Endothelial cell of umbilical vein (primary cell): Measurements from ENCODE around the gene SH3BP5L. TPM values are rescaled to one million over a fixed set of nuclear protein-coding genes. Genes with fewer than 3 reads are reported as not detected.

Source experiments
- BruUV-seq: library from RNA; stranded (reverse); fragments of 400-500 nt; replicated peaks from 2 replicates; lab custom pipeline; 2021; lab: Mats Ljungman, UMichigan
- CTCF ChIA-PET: fragments of 300-600, 350-600 bp; sonication (Branson Sonifier 250); formaldehyde crosslinking; loops from one replicate; lab custom pipeline; 2021; ENCODE audit warnings: antibody characterized with exemption, inconsistent platforms; lab: Charles Lee
- POLR2A ChIA-PET: fragments of 300-600, 350-600 bp; sonication (Branson Sonifier 250); formaldehyde crosslinking; loops from one replicate; lab custom pipeline; 2021; ENCODE audit warnings: antibody characterized with exemption, inconsistent platforms; lab: Charles Lee
- DNase-seq: peaks from one replicate; pipeline ENCODE4 v3.0.0-alpha.2; 2011; ENCODE audit warnings: low read depth, low spot score
- FAIRE-seq: peaks from 2 replicates; lab custom pipeline; 2011; peaks lifted over from hg19 to GRCh38; lab: Jason Lieb, UNC
- H2AFZ ChIP-seq: 2 replicates; pipeline ENCODE4 v1.6.0; 2012; ENCODE audit warnings: low read depth, low read length, control low read depth, inconsistent platforms
- H3K27ac ChIP-seq: 2 replicates; pipeline ENCODE4 v1.5.1; 2011; ENCODE audit warnings: low read depth, mild to moderate bottlenecking, control low read depth, low read length, moderate library complexity; ENCODE audit not compliant: insufficient read depth
- H3K27me3 ChIP-seq, 2 experiments: 2 replicates each; pipeline versions ENCODE4 v1.6.0 to v1.6.1; 2011; ENCODE audit warnings: low read length in 2 of 2, mixed read lengths in 1 of 2; ENCODE audit not compliant: control insufficient read depth in 2 of 2, insufficient read depth in 2 of 2
- H3K36me3 ChIP-seq, 2 experiments: 2 replicates in 1 of 2; 3 replicates in 1 of 2; pipeline ENCODE4 v1.5.1; 2011; ENCODE audit warnings: low read length in 2 of 2, mild to moderate bottlenecking in 1 of 2, moderate library complexity in 1 of 2; ENCODE audit not compliant: control insufficient read depth in 2 of 2, insufficient read depth in 2 of 2; ENCODE audit errors: extremely low read depth in 1 of 2
- H3K4me1 ChIP-seq: 3 replicates; pipeline ENCODE4 v1.5.1; 2011; ENCODE audit warnings: mild to moderate bottlenecking, low read length; ENCODE audit not compliant: control insufficient read depth, insufficient read depth; ENCODE audit errors: extremely low read depth
- H3K4me2 ChIP-seq: 2 replicates; pipeline ENCODE4 v1.6.1; 2011; ENCODE audit warnings: low read length, control low read depth, mixed read lengths; ENCODE audit not compliant: insufficient read depth
- H3K4me3 ChIP-seq, 3 experiments: fragments of 200-600 bp in 1 of 3; sonication (generic), shearing (Covaris generic) in 1 of 3; replicated peaks in 1 of 3; 2 replicates each; pipeline ENCODE4 v1.5.1; 2011 to 2016; ENCODE audit warnings: control low read depth in 3 of 3, low read length in 3 of 3, mild to moderate bottlenecking in 2 of 3, inconsistent platforms in 1 of 3, low read depth in 1 of 3, moderate library complexity in 1 of 3; ENCODE audit not compliant: insufficient read depth in 1 of 3
- H3K79me2 ChIP-seq: 2 replicates; pipeline ENCODE4 v1.6.0; 2012; ENCODE audit warnings: low read length, inconsistent platforms; ENCODE audit not compliant: control insufficient read depth, insufficient read depth
- H3K9ac ChIP-seq: replicated peaks from 2 replicates; pipeline ENCODE3; 2011; ENCODE audit warnings: low read length, control low read depth; ENCODE audit not compliant: insufficient read depth; ENCODE audit errors: extremely low read depth
- H3K9me1 ChIP-seq: replicated peaks from 3 replicates; pipeline ENCODE4 v1.6.0; 2011; ENCODE audit warnings: mild to moderate bottlenecking, low read length; ENCODE audit not compliant: control insufficient read depth, insufficient read depth; ENCODE audit errors: extremely low read depth
- H3K9me3 ChIP-seq: replicated peaks from 2 replicates; pipeline ENCODE4 v1.5.1; 2012; ENCODE audit warnings: low read length, inconsistent platforms; ENCODE audit not compliant: control insufficient read depth, insufficient read depth
- H4K20me1 ChIP-seq: replicated peaks from 2 replicates; pipeline ENCODE3; 2011; ENCODE audit warnings: mild to moderate bottlenecking, low read length; ENCODE audit not compliant: control insufficient read depth, insufficient read depth; ENCODE audit errors: extremely low read depth
- CTCF ChIP-seq, 2 donors: IDR thresholded peaks; 1 replicate in 1 of 2; 2 replicates in 1 of 2; pipeline ENCODE4 v1.5.1; 2011; ENCODE audit warnings: low read length in 2 of 2, mild to moderate bottlenecking in 2 of 2, moderate library complexity in 2 of 2, control low read depth in 1 of 2, inconsistent platforms in 1 of 2, low read depth in 1 of 2; ENCODE audit not compliant: insufficient read depth in 1 of 2; ENCODE audit errors: extremely low read depth in 1 of 2
- EZH2 ChIP-seq: IDR thresholded peaks from 2 replicates; pipeline ENCODE4 v1.6.1; 2012; ENCODE audit warnings: borderline replicate concordance, low read depth, mild to moderate bottlenecking, moderate library complexity, low read length, inconsistent platforms; ENCODE audit not compliant: severe bottlenecking
- FOS ChIP-seq: IDR thresholded peaks from 2 replicates; pipeline ENCODE4 v1.6.1; 2011; ENCODE audit warnings: mild to moderate bottlenecking, low read length, moderate library complexity, borderline replicate concordance; ENCODE audit not compliant: insufficient read depth
- GATA2 ChIP-seq: IDR thresholded peaks from 2 replicates; pipeline ENCODE4 v1.7.0; 2011; ENCODE audit warnings: low read depth, mild to moderate bottlenecking, moderate library complexity, mixed read lengths, low read length; ENCODE audit not compliant: insufficient read length, insufficient read depth
- JUN ChIP-seq: IDR thresholded peaks from 2 replicates; pipeline ENCODE4 v1.6.1; 2011; ENCODE audit warnings: borderline replicate concordance, low read depth; ENCODE audit not compliant: insufficient read length, insufficient read depth
- MAX ChIP-seq: IDR thresholded peaks from 2 replicates; pipeline ENCODE4 v1.6.1; 2011; ENCODE audit not compliant: insufficient read depth, insufficient read length
- MYC ChIP-seq: IDR thresholded peaks from one replicate; pipeline ENCODE4 v1.6.1; 2011; ENCODE audit warnings: mild to moderate bottlenecking, low read depth, low read length
- POLR2A ChIP-seq: IDR thresholded peaks from 2 replicates; pipeline ENCODE4 v1.6.1; 2012; ENCODE audit warnings: low read depth, mild to moderate bottlenecking, control low read depth, low read length
- POLR2AphosphoS5 ChIP-seq: IDR thresholded peaks from 2 replicates; pipeline ENCODE4 v1.6.1; 2012; ENCODE audit warnings: low read depth, mild to moderate bottlenecking, control low read depth, low read length, moderate library complexity; ENCODE audit not compliant: insufficient read depth
- dilution Hi-C: fragments of 300-500 bp; cut with MboI; formaldehyde crosslinking; loops from one replicate; pipeline ENCODE4 v1.15.0; 2019; ENCODE audit warnings: low sequenced_read_pairs; ENCODE audit not compliant: extremely low pct_ligation_motif_present
- intact Hi-C: fragments of 100-400 bp; cut with micrococcal nuclease; formaldehyde crosslinking; loops from one replicate; pipeline ENCODE4 v1.10.0; 2022
- polyA plus RNA-seq, 4 experiments: library from polyadenylated mRNA; depleted of rRNA in 3 of 4; stranded (reverse) in 3 of 4; unstranded in 1 of 4; fragments of >200 nt; gene quantifications; 2 replicates each; pipeline versions ENCODE4 v1.2.1 to v1.2.3, GENCODE V29; 2011 to 2012; ENCODE audit warnings: missing spikeins in 1 of 4
- total RNA-seq: library from RNA; stranded (reverse); gene quantifications from 2 replicates; pipeline ENCODE4 v1.2.3, GENCODE V29; 2021

SH3BP5L gene
- total and polyA plus RNA-seq, 2 donors (not counting 3 experiments of a cell fraction or from before 2014, with no cell fraction given) = 24.7 TPM

GRCh38 chr1:248851390-248851789 is 25.7 kb upstream of the SH3BP5L start:
- H3K9me1 ChIP-seq = no peaks in the 10 kb centered on the region
- BruUV-seq = no TSS peak
- H3K27ac ChIP-seq = no peak overlapping the region
- intact Hi-C loops = no loop called here
- TF ChIP-seq GATA2 = no peak
- no peak for TF ChIP-seq POLR2AphosphoS5
- DNase-seq (no peak), FAIRE-seq (no peak)
- H3K79me2 ChIP-seq = no peaks in the 10 kb centered on the region
- ChIA-PET CTCF (no interaction called here), POLR2A (interaction anchor here (1.9 kb wide), 1 partner anchor 14 kb away, joined by 6 read pairs; the partner anchor contains the start of gene ZNF672)
- H3K9me3 ChIP-seq = no peaks in the 10 kb centered on the region
- H3K4me2 ChIP-seq = no peak overlapping the region
- dilution Hi-C loops = no loop called here
- no peak overlapping the region for H3K4me3 ChIP-seq
- no peaks in the 10 kb centered on the region for H3K27me3 ChIP-seq
- no peaks in the 10 kb centered on the region for H3K4me1 ChIP-seq
- H4K20me1 ChIP-seq = no peaks in the 10 kb centered on the region
- H3K9ac ChIP-seq = no peak overlapping the region
- peaks cover 0 to 27% of the 10 kb centered on the region in 2 experiments for H3K36me3 ChIP-seq
- no peak overlapping the region for H2AFZ ChIP-seq

- no peak overlapping the region for H2AFZ ChIP-seq
- H3K79me2 ChIP-seq = no peaks in the 10 kb centered on the region
- H3K4me3 ChIP-seq = no peak overlapping the region
- FAIRE-seq (no peak), DNase-seq (no peak)
- TF ChIP-seq POLR2A = no peak
- TF ChIP-seq MYC = no peak
- no peak for TF ChIP-seq FOS
- TF ChIP-seq EZH2 = no peak
- no peak for TF ChIP-seq CTCF (IDR thresholded peaks at IDR 0.05; ENCODE audit: extremely low read depth in 1 of 2, insufficient read depth in 1 of 2, low read depth in 1 of 2, low read length in 2 of 2)
- no peak for TF ChIP-seq GATA2
- no peak for TF ChIP-seq JUN
- TF ChIP-seq MAX = no peak
- TF ChIP-seq POLR2AphosphoS5 = no peak
- BruUV-seq = no TSS peak
- no peaks in the 10 kb centered on the region for H3K9me3 ChIP-seq
- intact Hi-C loops (no loop called here), dilution Hi-C loops (no loop called here)
- no peaks in the 10 kb centered on the region for H3K9me1 ChIP-seq
- POLR2A ChIA-PET = interaction anchor here (1.9 kb wide), 1 partner anchor 13 kb away, joined by 6 read pairs; the partner anchor contains the start of gene ZNF672
- peaks cover 2 to 31% of the 10 kb centered on the region in 2 experiments for H3K36me3 ChIP-seq
- CTCF ChIA-PET = no interaction called here
- no peaks in the 10 kb centered on the region for H3K4me1 ChIP-seq
- no peak overlapping the region for H3K4me2 ChIP-seq
- H3K27me3 ChIP-seq = no peaks in the 10 kb centered on the region
- no peak overlapping the region for H3K27ac ChIP-seq
- no peak overlapping the region for H3K9ac ChIP-seq
- no peaks in the 10 kb centered on the region for H4K20me1 ChIP-seq
Measured at GRCh38 chr1:248850536-248851251, 25.0 kb upstream of the SH3BP5L start.
